ENCODE data around the gene NACC2. TPM values are rescaled to one million over a fixed set of nuclear protein-coding genes. Genes with fewer than 3 reads are reported as not detected.

The NACC2 gene
- total and polyA plus RNA-seq, 2 of the 8 experiments (the other 6 are each of a cell fraction or from before 2014, with no cell fraction given), result 8.3 to 14.0 TPM

DNA sequence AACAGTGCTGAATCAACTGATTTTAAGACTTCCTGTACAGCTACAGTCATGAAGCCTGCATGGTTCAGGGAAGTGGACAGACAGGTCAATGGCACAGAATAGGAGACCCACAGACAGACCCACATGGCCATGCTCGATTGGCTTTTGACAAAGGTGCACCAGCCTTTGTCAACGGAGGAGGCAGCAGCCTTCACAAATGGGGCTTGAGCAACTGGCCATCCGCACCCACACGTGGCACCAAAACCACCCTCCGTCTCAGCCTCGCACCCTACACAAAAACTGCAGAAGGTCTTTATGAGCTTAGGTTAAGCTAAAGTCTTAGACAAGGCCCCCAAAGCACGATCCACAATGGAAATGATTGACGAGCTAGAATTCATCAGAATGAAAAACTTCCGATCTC lies 74.4 kb downstream of the NACC2 start:
- H3K79me1 ChIP-seq (ENCODE audit: low read depth, low read length), result peaks cover 14% of the 10 kb centered on the region
- H3K4me2 ChIP-seq (ENCODE audit: insufficient read depth in 1 of 2, low read depth in 2 of 2, low read length in 2 of 2), result 0 out of 4 replicates have a peak overlapping the region, but pooled peaks of 1 of the 2 experiments have one; percentile 30
- peak overlapping the region; percentile 1; the same call in 1 of the 2 replicates for H2BK5ac ChIP-seq (ENCODE audit: low read depth, low read length)
- H3K79me2 ChIP-seq (ENCODE audit: control insufficient read depth in 1 of 2, insufficient read depth in 2 of 2, low read length in 2 of 2), result peaks cover 0 to 4% of the 10 kb centered on the region in 2 experiments; a peak in 2 of 4 replicates
- H4K20me1 ChIP-seq (replicated peaks in 1 of 2; ENCODE audit: control insufficient read depth in 1 of 2, insufficient read depth in 2 of 2, low read length in 2 of 2), result peaks cover 0 to 8% of the 10 kb centered on the region in 2 experiments
- peaks cover 5% of the 10 kb centered on the region; the same call in 1 of the 2 replicates for H3K23me2 ChIP-seq (ENCODE audit: low read depth, low read length)
- peak overlapping the region; percentile 37; the same call in 1 of the 2 replicates for H2BK20ac ChIP-seq (ENCODE audit: low read length)
- peak overlapping the region in 1 of 4 experiments; percentile 10; a peak in 1 of 8 replicates for H3K4me3 ChIP-seq (ENCODE audit: extremely low read depth in 1 of 4, insufficient read depth in 2 of 4, low read depth in 3 of 4, low read length in 4 of 4)
- H4K91ac ChIP-seq (replicated peaks; ENCODE audit: insufficient read length, low read length), result peak overlapping the region; percentile 67
- no peaks in the 10 kb centered on the region; a peak in 1 of 7 replicates for H3K27me3 ChIP-seq (replicated peaks in 1 of 4; ENCODE audit: control insufficient read depth in 3 of 4, extremely low read depth in 1 of 4, insufficient read depth in 3 of 4, low read length in 3 of 4)
- H3K4me1 ChIP-seq (replicated peaks in 1 of 4; ENCODE audit: control insufficient read depth in 3 of 4, insufficient read depth in 4 of 4, low read length in 3 of 4), result peaks cover 4 to 28% (median 21%) of the 10 kb centered on the region in 4 experiments
- H2AFZ ChIP-seq (ENCODE audit: low read length), result no peak overlapping the region
- H3K4ac ChIP-seq (replicated peaks; ENCODE audit: insufficient read length, low read depth, low read length), result no peak overlapping the region
- peak in 1 of 2 experiments; percentile 45 for DNase-seq (ENCODE audit: low read depth in 1 of 2, low spot score in 2 of 2)
- TF ChIP-seq, protein P1, sequence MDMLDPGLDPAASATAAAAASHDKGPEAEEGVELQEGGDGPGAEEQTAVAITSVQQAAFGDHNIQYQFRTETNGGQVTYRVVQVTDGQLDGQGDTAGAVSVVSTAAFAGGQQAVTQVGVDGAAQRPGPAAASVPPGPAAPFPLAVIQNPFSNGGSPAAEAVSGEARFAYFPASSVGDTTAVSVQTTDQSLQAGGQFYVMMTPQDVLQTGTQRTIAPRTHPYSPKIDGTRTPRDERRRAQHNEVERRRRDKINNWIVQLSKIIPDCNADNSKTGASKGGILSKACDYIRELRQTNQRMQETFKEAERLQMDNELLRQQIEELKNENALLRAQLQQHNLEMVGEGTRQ (IDR thresholded peaks at IDR 0.05; ENCODE audit: low read length), result no peak
- no peak for TF ChIP-seq JUN (IDR thresholded peaks at IDR 0.05; ENCODE audit: low read depth, low read length)
- no peak for TF ChIP-seq POU5F1 (IDR thresholded peaks at IDR 0.05; ENCODE audit: low read depth, low read length)
- no peak for TF ChIP-seq CREB1 (IDR thresholded peaks at IDR 0.05)
- TF ChIP-seq POLR2AphosphoS5 (IDR thresholded peaks at IDR 0.05; ENCODE audit: low read depth, low read length), result no peak
- no peak for TF ChIP-seq RBBP5 (IDR thresholded peaks at IDR 0.05; ENCODE audit: borderline replicate concordance, low read depth, low read length)
- TF ChIP-seq NRF1 (IDR thresholded peaks at IDR 0.05; ENCODE audit: low read depth, low read length), result no peak
- TF ChIP-seq SIX5 (IDR thresholded peaks at IDR 0.05; ENCODE audit: low read depth, low read length), result no peak
- no peak for TF ChIP-seq SP4 (IDR thresholded peaks at IDR 0.05; ENCODE audit: low read length)
- no peaks in the 10 kb centered on the region; a peak in 1 of 8 replicates for H3K36me3 ChIP-seq (ENCODE audit: control insufficient read depth in 2 of 4, insufficient read depth in 4 of 4, low read length in 3 of 4)
- no peak overlapping the region for H3K18ac ChIP-seq (ENCODE audit: extremely low read depth, low read length)
- H2AK5ac ChIP-seq (ENCODE audit: low read depth, low read length), result no peak overlapping the region; the same call in 1 of the 2 replicates
- no peak overlapping the region for H3K14ac ChIP-seq (ENCODE audit: insufficient read length)
- 83% methylated on average over 9 of the region's 9 CpGs; no CpG with 5 or more reads in 1 of the 2 experiments for WGBS, 2 experiments (ENCODE audit: extremely low coverage in 1 of 2, insufficient coverage in 1 of 2, insufficient read length in 1 of 2, insufficient replicate concordance in 2 of 2, low coverage in 1 of 2, low lambda C conversion rate in 2 of 2, missing lambda C conversion rate in 1 of 2)
- H3K56ac ChIP-seq (replicated peaks; ENCODE audit: insufficient read length, low read depth, low read length), result no peak overlapping the region
- CTCF ChIA-PET (ENCODE audit: partially characterized antibody), result interaction anchor here (0.8 to 1.1 kb wide), 4 partner anchors 9 to 52 kb away, joined by 3 to 9 read pairs (median 4); no protein-coding TSS in a partner anchor
- no peaks in the 10 kb centered on the region for H3K9me3 ChIP-seq (ENCODE audit: insufficient read depth in 2 of 2, low read depth in 1 of 2, low read length in 1 of 2)
- H3K27ac ChIP-seq (ENCODE audit: low read depth, low read length), result no peak overlapping the region
- no peak overlapping the region; a peak in 2 of 7 replicates for H3K9ac ChIP-seq (replicated peaks in 1 of 4; ENCODE audit: extremely low read depth in 1 of 4, low read depth in 3 of 4, low read length in 3 of 4)
- POLR2A ChIA-PET (ENCODE audit: partially characterized antibody), result interaction anchor here (1.0 to 1.7 kb wide), 2 partner anchors 18 to 31 kb away, joined by 3 to 4 read pairs; no protein-coding TSS in a partner anchor
- FAIRE-seq, result no peak
- 0 out of 2 replicates have a peak overlapping the region, but pooled peaks have one; percentile 5 for H2BK15ac ChIP-seq (ENCODE audit: low read length)
- no peak overlapping the region for H4K5ac ChIP-seq (ENCODE audit: insufficient read length, low read depth, low read length)
- H2BK12ac ChIP-seq (ENCODE audit: low read depth, low read length), result peak overlapping the region; percentile 91; the same call in 1 of the 2 replicates
- H4K8ac ChIP-seq (ENCODE audit: extremely low read depth, insufficient read depth, low read length), result no peak overlapping the region
- H3K23ac ChIP-seq (ENCODE audit: insufficient read length), result no peak overlapping the region
- no peak overlapping the region for H2BK120ac ChIP-seq (replicated peaks; ENCODE audit: low read depth, low read length)
